ENCODE results near the gene TANK.

DNA sequence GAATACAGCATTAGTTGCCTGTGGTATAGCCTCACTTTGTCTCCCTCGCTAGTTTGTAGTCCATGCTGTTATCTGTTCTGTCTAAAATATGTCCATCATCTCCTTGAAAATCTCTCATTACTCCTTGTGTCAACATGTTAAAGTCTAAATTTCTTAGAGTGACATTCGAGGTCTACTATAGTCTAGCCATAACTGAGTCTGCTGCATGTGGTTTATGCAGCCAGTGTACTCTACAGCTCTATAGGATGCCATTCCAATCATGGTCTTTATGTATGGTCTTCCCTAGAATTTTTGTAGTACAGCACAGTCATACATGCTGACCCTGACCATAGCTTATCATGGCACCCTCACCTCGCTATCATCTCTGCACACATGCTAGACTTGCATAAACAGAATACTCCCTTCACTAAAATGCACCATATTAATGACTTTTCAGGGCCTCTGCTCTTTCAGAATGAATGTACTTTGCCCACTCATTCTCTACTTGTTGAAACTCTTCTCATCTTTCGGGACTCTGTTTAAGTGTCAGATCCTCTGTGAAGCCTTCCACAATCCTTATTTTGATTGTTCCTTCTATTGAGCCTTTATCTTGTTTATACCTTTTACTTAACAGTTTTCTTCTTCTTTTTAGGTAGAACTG is 12.8 kb downstream of the TANK start:
- TF ChIP-seq SP1 (IDR thresholded peaks at IDR 0.05): no peak
- no peak for TF ChIP-seq TAF1 (conservative IDR thresholded peaks at IDR 0.05)
- TF ChIP-seq REST (IDR thresholded peaks at IDR 0.05): no peak
- TF ChIP-seq, protein P1, sequence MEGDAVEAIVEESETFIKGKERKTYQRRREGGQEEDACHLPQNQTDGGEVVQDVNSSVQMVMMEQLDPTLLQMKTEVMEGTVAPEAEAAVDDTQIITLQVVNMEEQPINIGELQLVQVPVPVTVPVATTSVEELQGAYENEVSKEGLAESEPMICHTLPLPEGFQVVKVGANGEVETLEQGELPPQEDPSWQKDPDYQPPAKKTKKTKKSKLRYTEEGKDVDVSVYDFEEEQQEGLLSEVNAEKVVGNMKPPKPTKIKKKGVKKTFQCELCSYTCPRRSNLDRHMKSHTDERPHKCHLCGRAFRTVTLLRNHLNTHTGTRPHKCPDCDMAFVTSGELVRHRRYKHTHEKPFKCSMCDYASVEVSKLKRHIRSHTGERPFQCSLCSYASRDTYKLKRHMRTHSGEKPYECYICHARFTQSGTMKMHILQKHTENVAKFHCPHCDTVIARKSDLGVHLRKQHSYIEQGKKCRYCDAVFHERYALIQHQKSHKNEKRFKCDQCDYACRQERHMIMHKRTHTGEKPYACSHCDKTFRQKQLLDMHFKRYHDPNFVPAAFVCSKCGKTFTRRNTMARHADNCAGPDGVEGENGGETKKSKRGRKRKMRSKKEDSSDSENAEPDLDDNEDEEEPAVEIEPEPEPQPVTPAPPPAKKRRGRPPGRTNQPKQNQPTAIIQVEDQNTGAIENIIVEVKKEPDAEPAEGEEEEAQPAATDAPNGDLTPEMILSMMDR (IDR thresholded peaks at IDR 0.05; ENCODE audit: low read depth, low read length, missing input control): no peak
- TF ChIP-seq ZBTB33 (IDR thresholded peaks at IDR 0.05): no peak
- TF ChIP-seq RAD21 (IDR thresholded peaks at IDR 0.05): no peak
- TF ChIP-seq EGR1 (IDR thresholded peaks at IDR 0.05; ENCODE audit: low read depth in 2 of 2): no peak
- TF ChIP-seq GABPA (IDR thresholded peaks at IDR 0.05 in 1 of 2, conservative IDR thresholded peaks at IDR 0.05 in 1 of 2): no peak
- TF ChIP-seq JUND (IDR thresholded peaks at IDR 0.05): no peak
- no peak for TF ChIP-seq ATF3 (IDR thresholded peaks at IDR 0.05)
- TF ChIP-seq YY1 (IDR thresholded peaks at IDR 0.05): no peak
- no peak for TF ChIP-seq RXRA (IDR thresholded peaks at IDR 0.05)
- TF ChIP-seq, protein P2, sequence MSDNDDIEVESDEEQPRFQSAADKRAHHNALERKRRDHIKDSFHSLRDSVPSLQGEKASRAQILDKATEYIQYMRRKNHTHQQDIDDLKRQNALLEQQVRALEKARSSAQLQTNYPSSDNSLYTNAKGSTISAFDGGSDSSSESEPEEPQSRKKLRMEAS (IDR thresholded peaks at IDR 0.05): no peak
- TF ChIP-seq FOXA2 (IDR thresholded peaks at IDR 0.05): no peak
